Lower leg skin (tissue), 4 donors: ENCODE measurements around the gene GGACT. TPM values are rescaled to one million over a fixed set of nuclear protein-coding genes. Genes with fewer than 3 reads are reported as not detected.

Experiments
- DNase-seq, 2 donors: peaks; one replicate each; pipeline ENCODE4 v3.0.0-alpha.2; 2019; ENCODE audit warnings: low spot score in 2 of 2
- H3K4me3 ChIP-seq: fragments of 200-600 bp; sonication (generic); 2 replicates; pipeline ENCODE4 v1.5.1; 2017; ENCODE audit warnings: mild to moderate bottlenecking, low read depth; ENCODE audit not compliant: poor library complexity, severe bottlenecking
- POLR2A ChIP-seq, 2 donors: fragments of 450-650 bp; IDR thresholded peaks; one replicate each; pipeline ENCODE4 v1.6.1; 2016 to 2017; ENCODE audit warnings: antibody characterized with exemption in 2 of 2, mild to moderate bottlenecking in 1 of 2, moderate library complexity in 1 of 2
- WGBS, 2 donors: methylation state at CpG; one replicate each; pipeline ENCODE4 v1.1.5; 2018; 5-methylcytosine and 5-hydroxymethylcytosine counted together
- intact Hi-C: fragments of 100-400 bp; cut with DNase I; formaldehyde crosslinking; loops from one replicate; pipeline ENCODE4 v1.15.0; 2023; ENCODE audit warnings: low total_unique reads
- total RNA-seq, 4 donors: library from RNA; depleted of rRNA; stranded (reverse); fragments of >200 nt; gene quantifications; one replicate each; pipeline ENCODE4 v1.1.0, GENCODE V29; 2016
- TF ChIP-seq, protein P1 (sequence below), 3 donors: fragments of 450-650 bp; IDR thresholded peaks; one replicate each; pipeline ENCODE4 v1.5.1; 2016; ENCODE audit warnings: antibody characterized with exemption in 3 of 3, mild to moderate bottlenecking in 3 of 3, moderate library complexity in 2 of 3

Gene GGACT
- total RNA-seq, 4 donors from 2014 or later: 1.5 to 3.6 (median 2.6) TPM

- H3K4me3 ChIP-seq: no peak overlapping the region
- intact Hi-C loops: no loop called here
- TF ChIP-seq, protein P1, sequence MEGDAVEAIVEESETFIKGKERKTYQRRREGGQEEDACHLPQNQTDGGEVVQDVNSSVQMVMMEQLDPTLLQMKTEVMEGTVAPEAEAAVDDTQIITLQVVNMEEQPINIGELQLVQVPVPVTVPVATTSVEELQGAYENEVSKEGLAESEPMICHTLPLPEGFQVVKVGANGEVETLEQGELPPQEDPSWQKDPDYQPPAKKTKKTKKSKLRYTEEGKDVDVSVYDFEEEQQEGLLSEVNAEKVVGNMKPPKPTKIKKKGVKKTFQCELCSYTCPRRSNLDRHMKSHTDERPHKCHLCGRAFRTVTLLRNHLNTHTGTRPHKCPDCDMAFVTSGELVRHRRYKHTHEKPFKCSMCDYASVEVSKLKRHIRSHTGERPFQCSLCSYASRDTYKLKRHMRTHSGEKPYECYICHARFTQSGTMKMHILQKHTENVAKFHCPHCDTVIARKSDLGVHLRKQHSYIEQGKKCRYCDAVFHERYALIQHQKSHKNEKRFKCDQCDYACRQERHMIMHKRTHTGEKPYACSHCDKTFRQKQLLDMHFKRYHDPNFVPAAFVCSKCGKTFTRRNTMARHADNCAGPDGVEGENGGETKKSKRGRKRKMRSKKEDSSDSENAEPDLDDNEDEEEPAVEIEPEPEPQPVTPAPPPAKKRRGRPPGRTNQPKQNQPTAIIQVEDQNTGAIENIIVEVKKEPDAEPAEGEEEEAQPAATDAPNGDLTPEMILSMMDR (IDR thresholded peaks at IDR 0.05): no peak
- no peak for TF ChIP-seq POLR2A (IDR thresholded peaks at IDR 0.05)
- no peak for DNase-seq
- 93 to 96% methylated on average over 9 of the region's 9 CpGs for WGBS, 2 donors
Observed at GRCh38 chr13:100522618-100523309, 65.8 kb downstream of the GGACT start.

GRCh38 chr13:100521851-100522617 is 66.6 kb downstream of the GGACT start:
- DNase-seq: no peak
- H3K4me3 ChIP-seq: no peak overlapping the region
- intact Hi-C loops: no loop called here
- 83 to 84% methylated on average over 19 of the region's 19 CpGs for WGBS, 2 donors
- no peak for TF ChIP-seq POLR2A (IDR thresholded peaks at IDR 0.05)
- TF ChIP-seq, protein P1 (IDR thresholded peaks at IDR 0.05): no peak

DNA sequence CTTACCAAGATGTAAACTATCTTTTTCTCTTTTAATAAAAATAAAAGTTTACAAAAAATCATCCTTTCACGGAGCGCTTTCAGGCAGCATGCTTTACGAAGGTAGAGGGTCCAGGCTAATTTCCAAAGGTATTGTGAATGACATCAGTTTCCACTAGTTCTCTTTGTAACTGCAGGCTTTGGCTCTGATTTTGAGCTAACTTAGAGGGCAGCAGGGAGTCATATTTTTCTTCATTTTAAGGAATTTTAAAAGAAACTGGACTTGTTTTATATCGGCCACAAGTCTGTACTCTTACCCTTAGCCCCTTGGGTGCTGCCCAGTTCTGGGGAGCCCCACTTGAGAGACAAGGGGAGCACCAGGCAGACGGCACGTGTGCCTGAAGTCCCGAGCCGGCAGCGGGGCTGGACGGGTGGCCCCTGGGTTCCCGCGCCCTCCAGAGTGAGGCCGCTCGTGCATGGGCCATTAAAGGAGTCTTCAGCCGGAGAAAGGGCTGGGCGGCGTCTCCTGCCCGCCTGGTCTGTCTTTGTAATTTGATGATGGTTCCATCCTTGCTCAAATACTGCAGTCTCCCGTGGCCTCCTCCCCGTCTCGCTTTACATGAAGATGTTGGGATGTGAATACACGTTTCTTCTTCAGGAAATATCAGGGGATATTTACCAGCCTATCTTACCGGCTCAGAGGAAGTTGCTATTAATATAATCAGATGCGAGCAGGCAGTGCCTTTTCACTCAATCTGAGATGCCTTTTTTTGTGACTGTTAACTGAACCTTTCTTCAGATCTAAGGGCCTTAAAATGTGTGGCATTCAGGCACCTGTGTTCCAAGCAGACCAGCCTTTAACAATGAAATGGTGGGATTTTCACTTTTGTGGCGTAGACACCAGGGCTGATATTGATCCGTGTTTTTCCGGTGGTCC is 67.4 kb downstream of the GGACT start:
- H3K4me3 ChIP-seq: no peak overlapping the region
- DNase-seq: no peak
- intact Hi-C loops: no loop called here
- WGBS, 2 donors: 81 to 82% methylated on average over 27 of the region's 27 CpGs
- TF ChIP-seq, protein P1 (IDR thresholded peaks at IDR 0.05): no peak
- TF ChIP-seq POLR2A (IDR thresholded peaks at IDR 0.05): no peak

DNA sequence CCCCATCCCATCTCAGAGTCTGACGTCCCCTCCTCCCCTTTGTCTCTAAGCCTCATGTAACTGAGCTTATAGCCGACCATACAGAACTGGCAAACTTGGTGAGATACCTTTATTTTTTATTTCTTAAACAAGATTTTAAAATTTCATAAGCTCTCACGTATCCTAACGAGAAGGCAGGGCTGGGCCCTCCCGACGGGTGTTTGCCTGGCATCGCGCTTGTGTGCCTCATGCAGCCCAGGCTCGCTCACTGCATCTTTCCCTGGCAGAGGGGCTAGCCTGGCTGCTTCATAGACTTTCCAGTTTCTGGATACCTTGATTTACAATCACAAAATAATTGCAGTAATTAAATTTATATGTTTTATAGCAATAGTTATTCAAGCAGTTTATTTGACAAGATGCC is 69.0 kb downstream of the GGACT start:
- no peak for DNase-seq
- WGBS, 2 donors: 93 to 94% methylated on average over 9 of the region's 9 CpGs
- no peak overlapping the region for H3K4me3 ChIP-seq
- intact Hi-C loops: loop anchor here (10.0 kb wide), 1 partner anchor 865 kb away; no protein-coding TSS in a partner anchor
- no peak for TF ChIP-seq POLR2A (IDR thresholded peaks at IDR 0.05)
- TF ChIP-seq, protein P1 (IDR thresholded peaks at IDR 0.05): no peak

GRCh38 chr13:100518394-100519062 is 70.1 kb downstream of the GGACT start:
- intact Hi-C loops: loop anchor here (10.0 kb wide), 1 partner anchor 864 kb away; no protein-coding TSS in a partner anchor
- 90 to 93% methylated on average over 8 of the region's 8 CpGs for WGBS, 2 donors
- no peak overlapping the region for H3K4me3 ChIP-seq
- TF ChIP-seq, protein P1 (IDR thresholded peaks at IDR 0.05): no peak
- no peak for TF ChIP-seq POLR2A (IDR thresholded peaks at IDR 0.05)
- no peak for DNase-seq
